HFFc6 (cell line): ENCODE results near the gene CTNNA3. TPM values are rescaled to one million over a fixed set of nuclear protein-coding genes. Genes with fewer than 3 reads are reported as not detected.

Experiments used
- DNase-seq: peaks from one replicate; pipeline ENCODE4 v3.0.0-alpha.2; 2018
- H3K27ac Mint-ChIP-seq: 2 replicates; pipeline ENCODE4 v1.8.0; 2020; ENCODE audit warnings: mild to moderate bottlenecking, mixed read lengths
- H3K27me3 Mint-ChIP-seq: 2 replicates; pipeline ENCODE4 v1.8.0; 2021; ENCODE audit warnings: mild to moderate bottlenecking, moderate library complexity, mixed read lengths; ENCODE audit not compliant: insufficient read depth
- H3K36me3 Mint-ChIP-seq: 2 replicates; pipeline ENCODE4 v1.8.0; 2021; ENCODE audit warnings: low read depth, mixed read lengths
- H3K4me1 Mint-ChIP-seq: 2 replicates; pipeline ENCODE4 v1.8.0; 2020; ENCODE audit warnings: low read depth, mixed read lengths
- H3K4me3 Mint-ChIP-seq: 2 replicates; pipeline ENCODE4 v1.8.0; 2020; ENCODE audit warnings: mild to moderate bottlenecking, moderate library complexity, mixed read lengths
- H3K9me3 Mint-ChIP-seq: 2 replicates; pipeline ENCODE4 v1.8.0; 2020; ENCODE audit warnings: mild to moderate bottlenecking, mixed read lengths
- CTCF ChIP-seq: fragments of 200-600 bp; sonication (generic); IDR thresholded peaks from 2 replicates; pipeline ENCODE4 v1.5.0; 2021; ENCODE audit warnings: antibody characterized with exemption, mild to moderate bottlenecking
- total RNA-seq, 6 experiments: library from RNA; stranded (reverse); fragmentation: NEBNext Ultra II Directional; extraction: Animal tissue kit (Norgen Biotek cat#: 25700); gene quantifications; 2 replicates in 1 of 6; 3 replicates in 5 of 6; pipeline ENCODE4 v1.2.3, GENCODE V29; 2021

The CTNNA3 gene
- total RNA-seq, 6 experiments from 2014 or later, result not detected

- H3K27ac Mint-ChIP-seq, result no peak overlapping the region
- no peak for DNase-seq
- H3K9me3 Mint-ChIP-seq, result peaks cover 22% of the 10 kb centered on the region
- H3K27me3 Mint-ChIP-seq, result no peaks in the 10 kb centered on the region
- no peak for TF ChIP-seq CTCF
- H3K36me3 Mint-ChIP-seq, result no peaks in the 10 kb centered on the region; the same call in 1 of the 2 replicates
- H3K4me3 Mint-ChIP-seq, result no peak overlapping the region
- H3K4me1 Mint-ChIP-seq, result no peaks in the 10 kb centered on the region
Measured at GRCh38 chr10:66999762-67000545, 696.0 kb downstream of the CTNNA3 start.

GRCh38 chr10:66996996-66997395, 699.0 kb downstream of the CTNNA3 start:
- no peak for DNase-seq
- Mint-ChIP-seq H3K36me3 (no peaks in the 10 kb centered on the region; the same call in 1 of the 2 replicates), H3K27me3 (no peaks in the 10 kb centered on the region), H3K4me1 (no peaks in the 10 kb centered on the region), H3K4me3 (no peak overlapping the region), H3K9me3 (peaks cover 13% of the 10 kb centered on the region), H3K27ac (no peak overlapping the region)
- no peak for TF ChIP-seq CTCF

- no peaks in the 10 kb centered on the region; the same call in 1 of the 2 replicates for H3K36me3 Mint-ChIP-seq
- H3K4me1 Mint-ChIP-seq, result no peaks in the 10 kb centered on the region
- H3K9me3 Mint-ChIP-seq, result peaks cover 17% of the 10 kb centered on the region
- H3K4me3 Mint-ChIP-seq, result no peak overlapping the region
- H3K27me3 Mint-ChIP-seq, result no peaks in the 10 kb centered on the region
- no peak for DNase-seq
- TF ChIP-seq CTCF, result no peak
- no peak overlapping the region for H3K27ac Mint-ChIP-seq
Measured at GRCh38 chr10:66990143-66990830, 705.7 kb downstream of the CTNNA3 start.

GRCh38 chr10:66983475-66983818, 712.5 kb downstream of the CTNNA3 start:
- Mint-ChIP-seq H3K4me1 (no peaks in the 10 kb centered on the region), H3K27ac (no peak overlapping the region), H3K9me3 (peaks cover 19% of the 10 kb centered on the region), H3K27me3 (no peaks in the 10 kb centered on the region), H3K4me3 (no peak overlapping the region), H3K36me3 (no peaks in the 10 kb centered on the region)
- no peak for DNase-seq
- TF ChIP-seq CTCF, result no peak

- DNase-seq, result no peak
- Mint-ChIP-seq H3K4me1 (no peaks in the 10 kb centered on the region), H3K27ac (no peak overlapping the region), H3K36me3 (no peaks in the 10 kb centered on the region), H3K27me3 (no peaks in the 10 kb centered on the region), H3K9me3 (peaks cover 19% of the 10 kb centered on the region), H3K4me3 (no peak overlapping the region)
- no peak for TF ChIP-seq CTCF
Measured at GRCh38 chr10:66982792-66983474, 713.1 kb downstream of the CTNNA3 start.
